ENCODE measurements around the gene KRTAP4-8. TPM values are rescaled to one million over a fixed set of nuclear protein-coding genes. Genes with fewer than 3 reads are reported as not detected.
"Not testable (repeated sequence)": the region's sequence is repeated elsewhere in the genome, so short reads cannot be mapped to it uniquely, and the experiment has no call there.

The KRTAP4-8 gene
- total RNA-seq, 1 experiment from 2014 or later, result not detected

DNA sequence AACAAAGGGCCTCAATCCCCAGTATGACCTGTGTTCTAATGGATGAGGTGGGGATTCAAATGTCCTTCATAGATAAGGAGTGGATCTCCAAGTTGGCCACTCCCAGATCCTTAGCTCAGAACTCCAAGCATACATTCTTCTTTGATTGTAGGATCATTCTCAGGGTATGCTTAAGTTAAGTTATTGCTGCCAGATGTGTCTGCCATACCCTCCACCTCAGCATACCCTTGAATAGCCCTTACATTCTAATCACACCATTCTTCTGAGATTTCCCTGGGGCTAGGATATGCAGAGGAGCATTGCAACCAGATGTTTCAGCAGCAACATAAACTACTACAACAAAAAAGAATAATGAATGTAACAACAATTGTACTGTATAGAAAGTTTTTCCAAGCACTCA lies 30.7 kb downstream of the KRTAP4-8 start:
- Histone ChIP-seq H3K27ac (ENCODE audit: low read length) (no peak overlapping the region), H3K27me3 (ENCODE audit: control insufficient read depth, insufficient read depth, low read length) (no peaks in the 10 kb centered on the region), H3K4me3 (ENCODE audit: low read depth in 2 of 2, low read length in 2 of 2) (no peak overlapping the region), H3K4me1 (ENCODE audit: control insufficient read depth, insufficient read depth, low read length) (no peaks in the 10 kb centered on the region), H3K9me3 (ENCODE audit: control insufficient read depth, insufficient read depth, low read depth, low read length) (no peaks in the 10 kb centered on the region), H3K36me3 (ENCODE audit: control insufficient read depth, insufficient read depth, low read length) (no peaks in the 10 kb centered on the region)
- DNase-seq (ENCODE audit: low read depth, low spot score) (no peak), ATAC-seq (no peak)
- ChIA-PET CTCF (no interaction called here), POLR2A (no interaction called here)
- TF ChIP-seq POLR2AphosphoS5 (IDR thresholded peaks at IDR 0.05; ENCODE audit: low read depth, low read length), result no peak
- TF ChIP-seq, protein P1, sequence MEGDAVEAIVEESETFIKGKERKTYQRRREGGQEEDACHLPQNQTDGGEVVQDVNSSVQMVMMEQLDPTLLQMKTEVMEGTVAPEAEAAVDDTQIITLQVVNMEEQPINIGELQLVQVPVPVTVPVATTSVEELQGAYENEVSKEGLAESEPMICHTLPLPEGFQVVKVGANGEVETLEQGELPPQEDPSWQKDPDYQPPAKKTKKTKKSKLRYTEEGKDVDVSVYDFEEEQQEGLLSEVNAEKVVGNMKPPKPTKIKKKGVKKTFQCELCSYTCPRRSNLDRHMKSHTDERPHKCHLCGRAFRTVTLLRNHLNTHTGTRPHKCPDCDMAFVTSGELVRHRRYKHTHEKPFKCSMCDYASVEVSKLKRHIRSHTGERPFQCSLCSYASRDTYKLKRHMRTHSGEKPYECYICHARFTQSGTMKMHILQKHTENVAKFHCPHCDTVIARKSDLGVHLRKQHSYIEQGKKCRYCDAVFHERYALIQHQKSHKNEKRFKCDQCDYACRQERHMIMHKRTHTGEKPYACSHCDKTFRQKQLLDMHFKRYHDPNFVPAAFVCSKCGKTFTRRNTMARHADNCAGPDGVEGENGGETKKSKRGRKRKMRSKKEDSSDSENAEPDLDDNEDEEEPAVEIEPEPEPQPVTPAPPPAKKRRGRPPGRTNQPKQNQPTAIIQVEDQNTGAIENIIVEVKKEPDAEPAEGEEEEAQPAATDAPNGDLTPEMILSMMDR (IDR thresholded peaks at IDR 0.05), result no peak
- TF ChIP-seq, protein P2, sequence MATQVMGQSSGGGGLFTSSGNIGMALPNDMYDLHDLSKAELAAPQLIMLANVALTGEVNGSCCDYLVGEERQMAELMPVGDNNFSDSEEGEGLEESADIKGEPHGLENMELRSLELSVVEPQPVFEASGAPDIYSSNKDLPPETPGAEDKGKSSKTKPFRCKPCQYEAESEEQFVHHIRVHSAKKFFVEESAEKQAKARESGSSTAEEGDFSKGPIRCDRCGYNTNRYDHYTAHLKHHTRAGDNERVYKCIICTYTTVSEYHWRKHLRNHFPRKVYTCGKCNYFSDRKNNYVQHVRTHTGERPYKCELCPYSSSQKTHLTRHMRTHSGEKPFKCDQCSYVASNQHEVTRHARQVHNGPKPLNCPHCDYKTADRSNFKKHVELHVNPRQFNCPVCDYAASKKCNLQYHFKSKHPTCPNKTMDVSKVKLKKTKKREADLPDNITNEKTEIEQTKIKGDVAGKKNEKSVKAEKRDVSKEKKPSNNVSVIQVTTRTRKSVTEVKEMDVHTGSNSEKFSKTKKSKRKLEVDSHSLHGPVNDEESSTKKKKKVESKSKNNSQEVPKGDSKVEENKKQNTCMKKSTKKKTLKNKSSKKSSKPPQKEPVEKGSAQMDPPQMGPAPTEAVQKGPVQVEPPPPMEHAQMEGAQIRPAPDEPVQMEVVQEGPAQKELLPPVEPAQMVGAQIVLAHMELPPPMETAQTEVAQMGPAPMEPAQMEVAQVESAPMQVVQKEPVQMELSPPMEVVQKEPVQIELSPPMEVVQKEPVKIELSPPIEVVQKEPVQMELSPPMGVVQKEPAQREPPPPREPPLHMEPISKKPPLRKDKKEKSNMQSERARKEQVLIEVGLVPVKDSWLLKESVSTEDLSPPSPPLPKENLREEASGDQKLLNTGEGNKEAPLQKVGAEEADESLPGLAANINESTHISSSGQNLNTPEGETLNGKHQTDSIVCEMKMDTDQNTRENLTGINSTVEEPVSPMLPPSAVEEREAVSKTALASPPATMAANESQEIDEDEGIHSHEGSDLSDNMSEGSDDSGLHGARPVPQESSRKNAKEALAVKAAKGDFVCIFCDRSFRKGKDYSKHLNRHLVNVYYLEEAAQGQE (IDR thresholded peaks at IDR 0.05; ENCODE audit: insufficient read depth in 1 of 2, low read depth in 2 of 2, low read length in 1 of 2), result no peak
- TF ChIP-seq SIN3A (IDR thresholded peaks at IDR 0.05; ENCODE audit: borderline replicate concordance, insufficient read depth, low read depth, low read length), result no peak
- TF ChIP-seq TCF7L2 (IDR thresholded peaks at IDR 0.05; ENCODE audit: low read depth, low read length), result no peak
- intact Hi-C loops (cut with micrococcal nuclease; ENCODE audit: unreplicated experiment) (no loop called here), in situ Hi-C loops (cut with HindIII; ENCODE audit: low pct_unique_long_range_greater_than_20kb, low sequenced_read_pairs) (no loop called here)
- no TSS peak for BruUV-seq (replicated peaks)

DNA sequence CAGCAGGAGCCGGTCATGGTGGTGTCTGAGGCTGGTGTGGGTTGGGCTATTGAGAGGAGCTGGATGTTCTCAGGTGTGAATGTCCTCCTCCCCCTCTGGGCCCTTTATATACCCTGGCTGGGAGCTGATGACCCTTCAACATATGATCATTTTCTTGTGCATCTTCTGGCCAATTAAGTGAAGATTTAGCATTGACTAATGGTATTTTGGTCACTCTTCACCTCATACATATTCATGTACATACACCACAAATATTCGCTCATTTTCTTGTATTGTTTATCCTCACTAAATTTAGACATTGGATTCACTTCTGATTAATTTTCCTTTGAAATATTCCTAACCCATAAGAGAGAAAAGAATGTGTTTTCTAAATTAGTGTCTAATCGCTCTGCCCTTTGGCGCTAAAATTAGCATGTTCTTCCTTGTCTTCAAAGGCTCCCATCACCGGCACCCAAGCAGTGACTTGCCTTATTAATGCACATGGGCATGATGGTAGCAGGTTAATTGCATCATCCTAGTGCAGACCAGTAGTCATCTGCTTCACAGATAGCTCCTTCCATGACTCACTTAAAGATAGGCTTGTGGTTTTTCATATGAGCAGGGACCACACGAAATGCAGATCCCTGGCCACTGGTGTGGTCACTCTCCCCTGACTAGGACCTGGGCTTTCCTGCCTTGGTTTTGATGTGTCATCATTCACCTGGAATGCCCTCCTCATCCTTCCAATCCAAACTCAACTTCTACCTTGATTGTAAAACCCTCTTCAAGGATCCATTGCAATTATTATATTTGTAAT lies 31.9 kb downstream of the KRTAP4-8 start, which contains the start of gene KRTAP2-4:
Gene KRTAP2-4, minus strand, starts transcription at position 51 of the 796 bp plus-strand sequence. Its CDS starts 34 bp downstream, at position 17.
- Histone ChIP-seq H3K4me3 (ENCODE audit: low read depth in 2 of 2, low read length in 2 of 2) (no peak within 1 kb of the TSS), H3K36me3 (ENCODE audit: control insufficient read depth, insufficient read depth, low read length) (no peaks in the 10 kb centered on the region), H3K4me1 (ENCODE audit: control insufficient read depth, insufficient read depth, low read length) (no peaks in the 10 kb centered on the region), H3K9me3 (ENCODE audit: control insufficient read depth, insufficient read depth, low read depth, low read length) (no peaks in the 10 kb centered on the region), H3K27me3 (ENCODE audit: control insufficient read depth, insufficient read depth, low read length) (no peaks in the 10 kb centered on the region), H3K27ac (ENCODE audit: low read length) (no peak within 1 kb of the TSS)
- ATAC-seq (no peak), DNase-seq (ENCODE audit: low read depth, low spot score) (no peak)
- TF ChIP-seq, protein P1 (IDR thresholded peaks at IDR 0.05), result no peak
- no peak for TF ChIP-seq SIN3A (IDR thresholded peaks at IDR 0.05; ENCODE audit: borderline replicate concordance, insufficient read depth, low read depth, low read length)
- TF ChIP-seq, protein P2 (IDR thresholded peaks at IDR 0.05; ENCODE audit: insufficient read depth in 1 of 2, low read depth in 2 of 2, low read length in 1 of 2), result no peak
- BruUV-seq (replicated peaks), result no TSS peak
- ChIA-PET CTCF (no interaction called here), POLR2A (no interaction called here)
- in situ Hi-C loops (cut with HindIII; ENCODE audit: low pct_unique_long_range_greater_than_20kb, low sequenced_read_pairs), result no loop called here
- intact Hi-C loops (cut with micrococcal nuclease; ENCODE audit: unreplicated experiment), result no loop called here

DNA sequence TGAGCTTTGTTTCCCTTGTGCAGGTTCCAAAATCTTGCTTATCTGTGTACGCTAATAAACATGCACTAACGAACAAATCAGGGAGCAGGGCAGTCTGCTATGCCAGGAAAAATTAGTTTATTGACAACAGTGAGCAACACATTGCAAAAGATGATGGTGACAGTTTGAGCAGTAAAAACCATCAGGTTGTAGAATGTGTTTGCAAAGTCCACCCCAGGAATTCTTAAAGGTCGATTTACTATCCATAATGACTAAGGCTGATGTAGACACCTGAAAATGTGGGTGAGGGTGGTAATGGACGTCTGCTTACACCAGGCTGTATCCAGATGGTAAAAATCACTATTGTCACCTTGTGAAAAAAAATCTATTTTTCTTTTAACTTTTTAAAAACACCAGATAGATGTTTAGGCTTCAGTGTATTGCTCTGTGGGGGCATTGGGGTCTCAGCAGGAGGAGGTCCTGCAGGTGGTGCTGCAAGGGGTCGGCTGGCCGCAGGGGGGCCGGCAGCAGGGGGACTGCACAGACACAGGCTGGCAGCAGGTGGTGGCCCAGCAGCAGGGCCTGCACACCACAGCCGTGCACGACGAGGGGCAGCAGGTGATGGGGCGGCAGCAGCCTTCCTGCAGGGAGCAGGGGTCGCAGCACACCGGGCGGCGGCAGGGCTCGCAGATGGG lies 32.8 kb downstream of the KRTAP4-8 start:
- H3K36me3 ChIP-seq (ENCODE audit: control insufficient read depth, insufficient read depth, low read length); POLR2A ChIA-PET; H3K27me3 ChIP-seq (ENCODE audit: control insufficient read depth, insufficient read depth, low read length); intact Hi-C loops (cut with micrococcal nuclease; ENCODE audit: unreplicated experiment); H3K4me3 ChIP-seq (ENCODE audit: low read depth in 2 of 2, low read length in 2 of 2); H3K9me3 ChIP-seq (ENCODE audit: control insufficient read depth, insufficient read depth, low read depth, low read length); in situ Hi-C loops (cut with HindIII; ENCODE audit: low pct_unique_long_range_greater_than_20kb, low sequenced_read_pairs); H3K4me1 ChIP-seq (ENCODE audit: control insufficient read depth, insufficient read depth, low read length); H3K27ac ChIP-seq (ENCODE audit: low read length); BruUV-seq (replicated peaks); DNase-seq (ENCODE audit: low read depth, low spot score); ATAC-seq: not testable (repeated sequence)
- CTCF ChIA-PET, result interaction anchor here (0.7 kb wide), 1 partner anchor 8 kb away, joined by 3 read pairs; no protein-coding TSS in a partner anchor

Data from Panc1 (cell line).